HepG2 (cell line): ENCODE data around the gene TM2D3. TPM values are rescaled to one million over a fixed set of nuclear protein-coding genes. Genes with fewer than 3 reads are reported as not detected.

Experiments used
- AGO1 ChIP-seq: fragments of 200-400 bp; formaldehyde crosslinking; IDR thresholded peaks from 2 replicates; pipeline ENCODE4 v1.6.1; 2017; ENCODE audit warnings: mild to moderate bottlenecking, low read depth, low read length, moderate library complexity; ENCODE audit not compliant: poor library complexity, severe bottlenecking
- DMAP1 ChIP-seq: IDR thresholded peaks from 2 replicates; pipeline ENCODE4 v1.6.1; 2016
- EP300 ChIP-seq, 3 experiments: sonication (generic) in 1 of 3; formaldehyde crosslinking in 1 of 3; IDR thresholded peaks; 2 replicates each; pipeline versions ENCODE4 v1.5.1 to v1.6.1; 2011 to 2020; ENCODE audit warnings: low read depth in 2 of 3, low read length in 2 of 3, borderline replicate concordance in 1 of 3, improper control_type of control experiment in 1 of 3, mild to moderate bottlenecking in 1 of 3, missing genetic modification reagents in 1 of 3, moderate library complexity in 1 of 3
- FOXA3 ChIP-seq: IDR thresholded peaks from 2 replicates; pipeline ENCODE4 v1.6.1; 2016; ENCODE audit warnings: missing genetic modification reagents, missing compliant biosample characterization
- NFIB ChIP-seq: sonication (generic); formaldehyde crosslinking; IDR thresholded peaks from 2 replicates; pipeline ENCODE4 v1.9.0; 2021; ENCODE audit warnings: missing genetic modification reagents, mild to moderate bottlenecking, borderline replicate concordance
- PRDM4 ChIP-seq: sonication (generic); formaldehyde crosslinking; IDR thresholded peaks from 2 replicates; pipeline ENCODE4 v1.9.0; 2021; ENCODE audit warnings: missing genetic modification reagents, borderline replicate concordance
- RFX1 ChIP-seq: fragments of 450-650 bp; IDR thresholded peaks from 2 replicates; pipeline ENCODE4 v1.6.1; 2017
- SMARCE1 ChIP-seq: fragments of 450-650 bp; IDR thresholded peaks from 2 replicates; pipeline ENCODE4 v1.6.1; 2017; ENCODE audit warnings: borderline replicate concordance
- ZNF124 ChIP-seq: sonication (generic); formaldehyde crosslinking; IDR thresholded peaks from 2 replicates; pipeline ENCODE4 v1.4.0; 2020; ENCODE audit warnings: missing genetic modification reagents
- polyA plus RNA-seq, 8 experiments: library from polyadenylated mRNA; depleted of rRNA in 3 of 8; stranded (reverse) in 7 of 8; unstranded in 1 of 8; fragments of >200 nt; fragmentation: Illumina TruSeq in 4 of 8; extraction: Trizol in 4 of 8; gene quantifications; 2 replicates each; pipeline versions ENCODE4 v1.2.1 to v1.2.3, GENCODE V29; 2011 to 2016; ENCODE audit warnings: low read depth in 4 of 8, missing spikeins in 1 of 8, mixed read lengths in 1 of 8; ENCODE audit not compliant: insufficient read depth in 1 of 8
- total RNA-seq, 5 experiments: library from RNA; depleted of rRNA; stranded (reverse); fragments of >200 nt; fragmentation: Illumina TruSeq; extraction: Trizol; gene quantifications; 2 replicates each; pipeline ENCODE4 v1.2.3, GENCODE V29; 2016; ENCODE audit warnings: low read depth in 1 of 5
- TF ChIP-seq, protein P1 (sequence below): sonication (generic); formaldehyde crosslinking; conservative IDR thresholded peaks from 2 replicates; pipeline ENCODE4 v1.4.0; 2020; ENCODE audit warnings: missing genetic modification reagents
- TF ChIP-seq, protein P2 (sequence below): sonication (generic); formaldehyde crosslinking; conservative IDR thresholded peaks from 2 replicates; pipeline ENCODE4 v1.8.0; 2022; ENCODE audit warnings: missing genetic modification reagents
- TF ChIP-seq, protein P3 (sequence below): IDR thresholded peaks from 2 replicates; pipeline ENCODE4 v1.6.1; 2016; ENCODE audit warnings: missing compliant biosample characterization, missing genetic modification reagents, borderline replicate concordance

Gene TM2D3
- total and polyA plus RNA-seq, 2 of the 13 experiments (the other 11 are each of a cell fraction or from before 2014, with no cell fraction given): 31.1 to 72.7 TPM

GRCh38 chr15:101633356-101633755 is 18.8 kb downstream of the TM2D3 start (continued):
- TF ChIP-seq, protein P1, sequence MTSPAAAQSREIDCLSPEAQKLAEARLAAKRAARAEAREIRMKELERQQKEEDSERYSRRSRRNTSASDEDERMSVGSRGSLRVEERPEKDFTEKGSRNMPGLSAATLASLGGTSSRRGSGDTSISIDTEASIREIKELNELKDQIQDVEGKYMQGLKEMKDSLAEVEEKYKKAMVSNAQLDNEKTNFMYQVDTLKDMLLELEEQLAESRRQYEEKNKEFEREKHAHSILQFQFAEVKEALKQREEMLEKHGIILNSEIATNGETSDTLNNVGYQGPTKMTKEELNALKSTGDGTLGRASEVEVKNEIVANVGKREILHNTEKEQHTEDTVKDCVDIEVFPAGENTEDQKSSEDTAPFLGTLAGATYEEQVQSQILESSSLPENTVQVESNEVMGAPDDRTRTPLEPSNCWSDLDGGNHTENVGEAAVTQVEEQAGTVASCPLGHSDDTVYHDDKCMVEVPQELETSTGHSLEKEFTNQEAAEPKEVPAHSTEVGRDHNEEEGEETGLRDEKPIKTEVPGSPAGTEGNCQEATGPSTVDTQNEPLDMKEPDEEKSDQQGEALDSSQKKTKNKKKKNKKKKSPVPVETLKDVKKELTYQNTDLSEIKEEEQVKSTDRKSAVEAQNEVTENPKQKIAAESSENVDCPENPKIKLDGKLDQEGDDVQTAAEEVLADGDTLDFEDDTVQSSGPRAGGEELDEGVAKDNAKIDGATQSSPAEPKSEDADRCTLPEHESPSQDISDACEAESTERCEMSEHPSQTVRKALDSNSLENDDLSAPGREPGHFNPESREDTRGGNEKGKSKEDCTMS (CRISPR knock-in tag): no peak
- TF ChIP-seq PRDM4 (CRISPR knock-in tag) (no peak), NFIB (CRISPR knock-in tag) (no peak), SMARCE1 (no peak), AGO1 (no peak), DMAP1 (no peak), EP300 (IDR thresholded peaks at IDR 0.05; ENCODE audit: low read depth in 2 of 2, low read length in 2 of 2) (no peak), EP300 (CRISPR knock-in tag; IDR thresholded peaks at IDR 0.05; ENCODE audit: borderline replicate concordance) (no peak), RFX1 (no peak), ZNF124 (CRISPR knock-in tag) (no peak), FOXA3 (CRISPR knock-in tag) (no peak)
- TF ChIP-seq, protein P2, sequence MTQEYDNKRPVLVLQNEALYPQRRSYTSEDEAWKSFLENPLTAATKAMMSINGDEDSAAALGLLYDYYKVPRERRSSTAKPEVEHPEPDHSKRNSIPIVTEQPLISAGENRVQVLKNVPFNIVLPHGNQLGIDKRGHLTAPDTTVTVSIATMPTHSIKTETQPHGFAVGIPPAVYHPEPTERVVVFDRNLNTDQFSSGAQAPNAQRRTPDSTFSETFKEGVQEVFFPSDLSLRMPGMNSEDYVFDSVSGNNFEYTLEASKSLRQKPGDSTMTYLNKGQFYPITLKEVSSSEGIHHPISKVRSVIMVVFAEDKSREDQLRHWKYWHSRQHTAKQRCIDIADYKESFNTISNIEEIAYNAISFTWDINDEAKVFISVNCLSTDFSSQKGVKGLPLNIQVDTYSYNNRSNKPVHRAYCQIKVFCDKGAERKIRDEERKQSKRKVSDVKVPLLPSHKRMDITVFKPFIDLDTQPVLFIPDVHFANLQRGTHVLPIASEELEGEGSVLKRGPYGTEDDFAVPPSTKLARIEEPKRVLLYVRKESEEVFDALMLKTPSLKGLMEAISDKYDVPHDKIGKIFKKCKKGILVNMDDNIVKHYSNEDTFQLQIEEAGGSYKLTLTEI: no peak
- TF ChIP-seq, protein P3, sequence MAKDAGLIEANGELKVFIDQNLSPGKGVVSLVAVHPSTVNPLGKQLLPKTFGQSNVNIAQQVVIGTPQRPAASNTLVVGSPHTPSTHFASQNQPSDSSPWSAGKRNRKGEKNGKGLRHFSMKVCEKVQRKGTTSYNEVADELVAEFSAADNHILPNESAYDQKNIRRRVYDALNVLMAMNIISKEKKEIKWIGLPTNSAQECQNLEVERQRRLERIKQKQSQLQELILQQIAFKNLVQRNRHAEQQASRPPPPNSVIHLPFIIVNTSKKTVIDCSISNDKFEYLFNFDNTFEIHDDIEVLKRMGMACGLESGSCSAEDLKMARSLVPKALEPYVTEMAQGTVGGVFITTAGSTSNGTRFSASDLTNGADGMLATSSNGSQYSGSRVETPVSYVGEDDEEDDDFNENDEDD (CRISPR knock-in tag): no peak
